HEK293 (cell line): ENCODE results near the gene IFNW1.
"Not testable (repeated sequence)": the region's sequence is repeated elsewhere in the genome, so short reads cannot be mapped to it uniquely, and the experiment has no call there.

Source experiments
- CTCF ChIA-PET: fragments of 350-600 bp; formaldehyde crosslinking; extraction: SDS; loops from one replicate; lab custom pipeline; 2021; ENCODE audit warnings: antibody characterized with exemption; lab: Yijun Ruan, JAX
- POLR2A ChIA-PET: fragments of 300-600 bp; formaldehyde crosslinking; extraction: SDS; loops from one replicate; lab custom pipeline; 2020; ENCODE audit warnings: antibody characterized with exemption, inconsistent platforms; lab: Yijun Ruan, JAX
- H3K27ac ChIP-seq: fragments of 200-500 bp; sonication (Bioruptor generic); 2 replicates; pipeline ENCODE4 v1.5.1; 2014; ENCODE audit warnings: low read depth, low read length, control low read depth, inconsistent platforms; ENCODE audit errors: extremely low read depth
- H3K36me3 ChIP-seq, 2 experiments: fragments of 200-500 bp in 1 of 2; sonication (Bioruptor generic) in 1 of 2; 1 replicate in 1 of 2; 2 replicates in 1 of 2; pipeline ENCODE4 v1.5.1; 2014 to 2017; ENCODE audit warnings: inconsistent platforms in 2 of 2, low read length in 2 of 2; ENCODE audit not compliant: control insufficient read depth in 2 of 2, insufficient read depth in 1 of 2
- H3K4me1 ChIP-seq: fragments of 200-500 bp; sonication (Bioruptor generic); 2 replicates; pipeline ENCODE4 v1.5.1; 2014; ENCODE audit warnings: mild to moderate bottlenecking, low read length, inconsistent platforms; ENCODE audit not compliant: control insufficient read depth, insufficient read depth
- H3K4me3 ChIP-seq: 2 replicates; pipeline ENCODE4 v1.5.1; 2011; ENCODE audit warnings: low read depth, mild to moderate bottlenecking, control low read depth, low read length, moderate library complexity
- H3K9me3 ChIP-seq: fragments of 200-500 bp; sonication (Bioruptor generic); 2 replicates; pipeline ENCODE4 v1.5.1; 2014; ENCODE audit warnings: low read depth, low read length, inconsistent platforms; ENCODE audit not compliant: control insufficient read depth, insufficient read depth
- EGR2 ChIP-seq: fragments of 450-650 bp; formaldehyde crosslinking; IDR thresholded peaks from 2 replicates; pipeline ENCODE4 v1.5.1; 2016; ENCODE audit warnings: low read depth, missing biosample characterization, missing genetic modification characterization
- GLIS2 ChIP-seq: fragments of 450-650 bp; formaldehyde crosslinking; IDR thresholded peaks from 2 replicates; pipeline ENCODE4 v1.5.1; 2016; ENCODE audit warnings: missing biosample characterization, missing genetic modification characterization
- HOXC10 ChIP-seq: sonication (generic); formaldehyde crosslinking; IDR thresholded peaks from 2 replicates; pipeline ENCODE4 v1.8.1; 2023; ENCODE audit warnings: mild to moderate bottlenecking, missing genetic modification reagents
- KLF17 ChIP-seq: fragments of 450-650 bp; formaldehyde crosslinking; IDR thresholded peaks from 2 replicates; pipeline ENCODE4 v1.5.1; 2016; ENCODE audit warnings: missing biosample characterization, missing genetic modification characterization
- PATZ1 ChIP-seq: fragments of 450-650 bp; formaldehyde crosslinking; IDR thresholded peaks from 2 replicates; pipeline ENCODE4 v1.5.1; 2016; ENCODE audit warnings: missing biosample characterization, missing genetic modification characterization
- PRDM4 ChIP-seq: fragments of 450-650 bp; formaldehyde crosslinking; IDR thresholded peaks from 2 replicates; pipeline ENCODE4 v1.5.1; 2017; ENCODE audit warnings: missing biosample characterization, missing genetic modification characterization
- SCRT1 ChIP-seq: fragments of 450-650 bp; formaldehyde crosslinking; IDR thresholded peaks from 2 replicates; pipeline ENCODE4 v1.5.1; 2016; ENCODE audit warnings: missing biosample characterization, missing genetic modification characterization, borderline replicate concordance
- ZBTB11 ChIP-seq: fragments of 450-650 bp; formaldehyde crosslinking; conservative IDR thresholded peaks from 2 replicates; pipeline ENCODE4 v1.5.1; 2016; ENCODE audit warnings: low read depth, missing biosample characterization, missing genetic modification characterization
- ZFP69B ChIP-seq: fragments of 450-650 bp; formaldehyde crosslinking; IDR thresholded peaks from 2 replicates; pipeline ENCODE4 v1.5.1; 2016; ENCODE audit warnings: missing biosample characterization, missing genetic modification characterization
- ZNF133 ChIP-seq: fragments of 450-650 bp; formaldehyde crosslinking; IDR thresholded peaks from 2 replicates; pipeline ENCODE4 v1.5.1; 2016; ENCODE audit warnings: missing biosample characterization, missing genetic modification characterization
- ZNF138 ChIP-seq: fragments of 450-650 bp; formaldehyde crosslinking; IDR thresholded peaks from 2 replicates; pipeline ENCODE4 v1.5.1; 2016; ENCODE audit warnings: missing biosample characterization, missing genetic modification characterization, borderline replicate concordance
- ZNF175 ChIP-seq: fragments of 450-650 bp; formaldehyde crosslinking; IDR thresholded peaks from 2 replicates; pipeline ENCODE4 v1.5.1; 2016; ENCODE audit warnings: missing biosample characterization, missing genetic modification characterization
- ZNF19 ChIP-seq: fragments of 450-650 bp; formaldehyde crosslinking; IDR thresholded peaks from 2 replicates; pipeline ENCODE4; 2016; ENCODE audit warnings: missing biosample characterization, missing genetic modification characterization, low read depth
- ZNF354C ChIP-seq: fragments of 450-650 bp; formaldehyde crosslinking; IDR thresholded peaks from 2 replicates; pipeline ENCODE4 v1.5.1; 2016; ENCODE audit warnings: missing biosample characterization, missing genetic modification characterization, low read depth, borderline replicate concordance
- ZNF366 ChIP-seq: fragments of 450-650 bp; formaldehyde crosslinking; conservative IDR thresholded peaks from 2 replicates; pipeline ENCODE4 v1.5.1; 2016; ENCODE audit warnings: missing biosample characterization, missing genetic modification characterization
- ZNF555 ChIP-seq: fragments of 450-650 bp; formaldehyde crosslinking; conservative IDR thresholded peaks from 2 replicates; pipeline ENCODE4 v1.5.1; 2017; ENCODE audit warnings: missing biosample characterization, mild to moderate bottlenecking, missing genetic modification characterization, inconsistent platforms
- ZNF558 ChIP-seq: fragments of 450-650 bp; formaldehyde crosslinking; IDR thresholded peaks from 2 replicates; pipeline ENCODE4 v1.5.1; 2016; ENCODE audit warnings: missing biosample characterization, missing genetic modification characterization
- ZNF624 ChIP-seq: fragments of 450-650 bp; formaldehyde crosslinking; IDR thresholded peaks from 2 replicates; pipeline ENCODE4 v1.5.1; 2017; ENCODE audit warnings: missing biosample characterization, missing genetic modification characterization
- ZNF664 ChIP-seq: fragments of 450-650 bp; formaldehyde crosslinking; IDR thresholded peaks from 2 replicates; pipeline ENCODE4 v1.5.1; 2016; ENCODE audit warnings: missing biosample characterization, missing genetic modification characterization

Gene IFNW1

GRCh38 chr9:21144603-21145002 is 3.0 kb upstream of the IFNW1 start (continued):
- TF ChIP-seq ZNF133 (tag by site-specific recombination) (no peak), ZNF664 (tag by site-specific recombination) (no peak)

GRCh38 chr9:21137020-21137419 is 4.6 kb downstream of the IFNW1 start:
- Histone ChIP-seq H3K4me3 (no peak overlapping the region), H3K9me3 (no peaks in the 10 kb centered on the region), H3K27ac (no peak overlapping the region)
- CTCF ChIA-PET, result interaction anchor here (0.7 kb wide), 1 partner anchor 30 kb away, joined by 3 read pairs; no protein-coding TSS in a partner anchor
- POLR2A ChIA-PET, result no interaction called here
- no peak for TF ChIP-seq EGR2 (tag by site-specific recombination)
- no peak for TF ChIP-seq ZBTB11 (tag by site-specific recombination)
- TF ChIP-seq ZNF354C (tag by site-specific recombination), result no peak
- TF ChIP-seq PATZ1 (tag by site-specific recombination), result no peak
- no peak for TF ChIP-seq HOXC10 (CRISPR knock-in tag)
- TF ChIP-seq ZNF19 (tag by site-specific recombination), result no peak
- TF ChIP-seq, all 188 proteins: peak for 0
- Histone ChIP-seq H3K36me3 (no peaks in the 10 kb centered on the region), H3K4me1 (no peaks in the 10 kb centered on the region)

- no peak overlapping the region for H3K4me3 ChIP-seq
- H3K36me3 ChIP-seq, result no peaks in the 10 kb centered on the region
- no peak overlapping the region for H3K27ac ChIP-seq
- no peak for TF ChIP-seq ZNF366 (tag by site-specific recombination)
- TF ChIP-seq ZNF555 (tag by site-specific recombination), result no peak
- TF ChIP-seq KLF17 (tag by site-specific recombination), result no peak
- TF ChIP-seq ZNF175 (tag by site-specific recombination), result no peak
- TF ChIP-seq PRDM4 (tag by site-specific recombination), result no peak
- TF ChIP-seq GLIS2 (tag by site-specific recombination), result no peak
- TF ChIP-seq ZNF138 (tag by site-specific recombination), result no peak
- no peak for TF ChIP-seq ZFP69B
- no peak for TF ChIP-seq ZNF558
- TF ChIP-seq ZNF624 (tag by site-specific recombination), result no peak
- TF ChIP-seq SCRT1, result no peak
- ChIA-PET POLR2A (no interaction called here), CTCF (interaction anchor here (1.0 to 2.5 kb wide), 2 partner anchors 18 to 25 kb away, joined by 3 to 8 read pairs; no protein-coding TSS in a partner anchor)
- H3K4me1 ChIP-seq, result no peaks in the 10 kb centered on the region
- no peaks in the 10 kb centered on the region for H3K9me3 ChIP-seq
Observed at GRCh38 chr9:21135736-21136135, 5.9 kb downstream of the IFNW1 start.

- CTCF ChIA-PET, H3K9me3 ChIP-seq, H3K4me1 ChIP-seq, H3K36me3 ChIP-seq, H3K27ac ChIP-seq, H3K4me3 ChIP-seq, POLR2A ChIA-PET: not testable (repeated sequence)
Observed at GRCh38 chr9:21128186-21128585, 13.4 kb downstream of the IFNW1 start.
